NAMALWA (cell line): Measurements from ENCODE around the gene RERE.
"Not testable (repeated sequence)": the region's sequence is repeated elsewhere in the genome, so short reads cannot be mapped to it uniquely, and the experiment has no call there.

Experiments used
- DNase-seq: peaks from one replicate; pipeline ENCODE4 v3.0.0-alpha.2; 2015; ENCODE audit warnings: low spot score

The RERE gene

GRCh38 chr1:8797216-8797615, 20.2 kb downstream of the RERE start:
- no peak for DNase-seq

- DNase-seq, result no peak
Observed at GRCh38 chr1:8796812-8797211, 20.6 kb downstream of the RERE start.

GRCh38 chr1:8794605-8795004, 22.8 kb downstream of the RERE start:
- DNase-seq, result peak; percentile 40

GRCh38 chr1:8791819-8792218, 25.6 kb downstream of the RERE start:
- DNase-seq, result no peak

GRCh38 chr1:8790987-8791386, 26.5 kb downstream of the RERE start:
- DNase-seq, result no peak

- no peak for DNase-seq
Observed at GRCh38 chr1:8790478-8790877, 27.0 kb downstream of the RERE start.

GRCh38 chr1:8789314-8790214, 27.9 kb downstream of the RERE start:
- DNase-seq, result no peak

- no peak for DNase-seq
Observed at GRCh38 chr1:8787218-8787617, 30.2 kb downstream of the RERE start.

- DNase-seq, result not testable (repeated sequence)
Observed at GRCh38 chr1:8786204-8786603, 31.2 kb downstream of the RERE start.

- DNase-seq, result no peak
Observed at GRCh38 chr1:8782955-8783354, 34.5 kb downstream of the RERE start.

GRCh38 chr1:8782001-8782620, 35.3 kb downstream of the RERE start:
- DNase-seq, result no peak

- no peak for DNase-seq
Observed at GRCh38 chr1:8780405-8780804, 37.0 kb downstream of the RERE start.

GRCh38 chr1:8777867-8778266, 39.6 kb downstream of the RERE start:
- no peak for DNase-seq

GRCh38 chr1:8776104-8776503, 41.3 kb downstream of the RERE start:
- no peak for DNase-seq

GRCh38 chr1:8767006-8767405, 50.4 kb downstream of the RERE start:
- no peak for DNase-seq

- no peak for DNase-seq
Observed at GRCh38 chr1:8765198-8765597, 52.2 kb downstream of the RERE start.

GRCh38 chr1:8764293-8764937, 53.0 kb downstream of the RERE start:
- peak; percentile 90 for DNase-seq

GRCh38 chr1:8763888-8764287, 53.6 kb downstream of the RERE start:
- peak; percentile 94 for DNase-seq

GRCh38 chr1:8754993-8755392, 62.4 kb downstream of the RERE start:
- DNase-seq, result no peak

GRCh38 chr1:8754247-8754650, 63.2 kb downstream of the RERE start:
- DNase-seq, result no peak

GRCh38 chr1:8753736-8754135, 63.7 kb downstream of the RERE start:
- DNase-seq, result no peak

- DNase-seq, result no peak
Observed at GRCh38 chr1:8752921-8753713, 64.3 kb downstream of the RERE start.
